Dermis microvascular lymphatic vessel endothelial cell (primary cell): ENCODE measurements around the gene MASP2. TPM values are rescaled to one million over a fixed set of nuclear protein-coding genes. Genes with fewer than 3 reads are reported as not detected.
"Not testable (repeated sequence)": the region's sequence is repeated elsewhere in the genome, so short reads cannot be mapped to it uniquely, and the experiment has no call there.

Source experiments
- DNase-seq, 2 donors: peaks; one replicate each; pipeline versions ENCODE4 v3.0.0 to v3.0.0-alpha.2; 2010; ENCODE audit warnings: low read depth in 2 of 2
- total RNA-seq: library from RNA; depleted of rRNA; stranded (reverse); fragments of >200 nt; gene quantifications from 2 replicates; pipeline ENCODE4 v1.2.1, GENCODE V29; 2014

MASP2 gene
- total RNA-seq, 1 donor from 2014 or later: not detected

DNA sequence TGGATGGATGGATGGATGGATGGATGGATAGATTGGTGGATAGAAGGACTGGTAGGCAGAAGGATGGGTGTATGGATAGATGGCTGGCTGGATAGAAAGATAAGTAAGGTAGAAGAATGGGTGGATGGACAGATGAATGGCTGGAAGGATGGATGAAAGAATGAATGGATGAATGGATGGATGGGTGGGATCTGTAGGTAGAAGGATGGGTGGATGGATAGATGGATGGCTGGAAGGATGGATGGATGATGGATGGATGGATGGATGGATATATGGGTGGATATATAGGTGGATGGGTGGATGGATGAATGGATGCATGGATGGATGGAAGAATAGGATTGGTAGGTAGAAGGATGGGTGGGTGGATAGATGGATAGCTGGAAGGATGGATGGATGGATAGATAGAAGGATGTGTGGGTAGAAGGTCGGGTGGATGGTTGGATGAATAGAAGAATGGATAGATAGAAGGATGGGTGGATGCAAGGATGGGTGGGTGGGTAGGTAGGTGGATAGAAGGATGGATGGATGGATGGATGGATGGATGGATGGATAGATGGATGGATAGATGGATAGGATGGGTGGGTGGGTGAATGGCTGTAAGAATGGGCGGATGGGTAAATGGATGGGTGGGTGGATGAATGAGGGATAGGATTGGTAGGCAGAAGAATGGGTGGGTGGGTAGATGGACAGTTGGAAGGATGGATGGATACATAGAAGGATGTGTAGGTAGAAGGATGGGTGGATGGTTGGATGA lies 7.5 kb downstream of the MASP2 start:
- no peak for DNase-seq

DNA sequence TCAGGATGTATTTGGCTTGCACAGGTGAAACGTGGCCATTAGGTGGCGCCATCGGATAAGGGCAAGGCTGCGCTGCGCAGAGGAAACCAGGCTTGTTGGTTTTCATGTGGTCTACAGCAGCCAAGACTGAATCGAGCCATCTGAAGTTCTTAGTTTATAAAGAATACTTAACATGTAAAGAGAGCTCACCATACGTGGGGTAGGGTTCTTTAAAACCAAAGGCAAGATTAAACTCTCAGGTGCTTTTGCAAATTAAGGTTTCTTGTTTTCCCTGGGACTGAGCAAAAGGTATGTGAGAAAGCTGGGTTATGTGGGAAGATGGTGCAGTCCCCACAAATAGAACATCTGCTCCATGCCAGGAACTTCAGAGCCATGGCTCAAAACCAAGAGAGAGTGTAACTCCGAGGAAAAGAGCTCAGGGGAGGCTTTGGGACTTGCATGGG lies 9.3 kb downstream of the MASP2 start:
- peak; percentile 70 to 85 for DNase-seq

DNA sequence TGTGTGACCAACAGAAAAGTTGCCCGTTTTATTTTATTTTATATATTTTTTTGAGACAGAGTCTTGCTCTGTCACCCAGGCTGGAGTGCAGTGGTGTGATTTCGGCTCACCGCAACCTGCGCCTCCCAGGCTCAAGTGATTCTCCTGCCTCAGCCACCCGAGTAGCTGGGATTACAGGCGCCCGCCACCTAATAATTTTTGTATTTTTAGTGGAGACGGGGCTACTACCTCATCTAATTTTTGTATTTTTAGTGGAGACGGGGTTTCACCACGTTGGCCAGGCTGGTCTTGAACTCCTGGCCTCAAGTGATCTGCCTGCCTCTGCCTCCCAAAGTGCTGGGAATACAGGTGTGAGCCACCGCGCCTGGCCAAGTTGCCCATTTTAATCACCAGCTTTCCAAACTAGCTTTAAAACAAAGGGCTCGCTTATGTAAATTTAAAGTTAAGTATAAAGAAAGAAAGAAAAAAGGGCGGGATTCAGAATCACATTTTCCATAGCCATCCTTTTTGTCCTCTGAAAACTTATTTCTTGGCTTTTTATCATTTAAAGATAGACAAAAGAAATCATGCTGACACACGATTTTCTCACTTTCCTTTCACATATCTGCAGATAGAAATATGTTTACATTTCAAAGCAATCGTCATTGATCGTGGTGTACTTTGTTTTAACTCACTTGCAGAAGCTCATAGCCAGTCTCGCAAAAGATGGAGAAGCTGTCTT lies 9.9 kb downstream of the MASP2 start:
- DNase-seq: not testable (repeated sequence)

DNA sequence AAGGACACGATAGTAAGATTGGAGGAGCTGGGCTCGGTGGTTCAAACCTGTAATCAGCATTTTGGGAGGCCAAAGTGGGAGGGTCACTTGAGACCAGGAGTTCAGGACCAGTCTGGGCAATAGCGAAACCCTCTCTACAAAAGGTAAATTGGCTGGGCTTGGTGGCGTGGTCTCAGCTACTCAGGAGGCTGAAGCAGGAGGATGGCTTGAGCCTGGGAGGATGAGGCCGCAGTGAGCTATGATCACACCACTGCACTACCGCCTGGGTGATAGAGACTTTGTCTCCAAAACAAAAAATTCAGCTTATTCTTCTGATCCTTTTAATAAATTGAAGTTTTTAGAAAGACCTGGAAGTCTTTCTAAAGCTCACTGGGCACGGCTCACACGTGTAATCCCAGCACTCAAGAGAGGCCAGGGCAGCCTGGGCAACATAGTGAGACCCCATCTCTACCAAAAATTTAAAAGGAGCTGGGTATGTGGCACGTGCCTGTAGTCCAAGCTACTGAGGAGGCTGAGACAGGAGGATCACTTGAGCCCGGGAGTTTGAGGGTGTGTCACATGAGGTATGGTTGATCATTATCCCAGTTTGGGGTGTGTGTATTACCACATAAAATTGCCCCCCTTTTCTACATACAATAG lies 15.3 kb downstream of the MASP2 start:
- no peak for DNase-seq

DNA sequence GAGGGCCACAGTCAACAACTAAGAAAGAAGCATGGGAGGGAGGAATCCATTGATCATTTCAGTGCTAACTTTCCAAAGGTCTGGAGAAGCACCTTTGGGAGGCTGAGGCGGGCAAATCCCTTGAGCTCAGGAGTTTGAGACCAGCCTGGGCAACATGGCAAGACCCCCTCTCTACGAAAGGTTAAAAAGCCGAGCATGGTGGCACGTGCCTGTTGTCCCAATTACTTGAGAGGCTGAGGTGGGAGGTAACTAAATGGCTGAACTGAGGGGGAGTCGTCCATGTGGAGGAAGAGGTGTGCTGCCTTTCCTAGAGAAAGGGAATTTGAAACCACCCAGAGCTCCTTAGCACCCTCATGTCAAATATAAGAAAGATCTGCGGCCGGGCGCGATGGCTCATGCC lies 16.2 kb downstream of the MASP2 start:
- DNase-seq: no peak

DNA sequence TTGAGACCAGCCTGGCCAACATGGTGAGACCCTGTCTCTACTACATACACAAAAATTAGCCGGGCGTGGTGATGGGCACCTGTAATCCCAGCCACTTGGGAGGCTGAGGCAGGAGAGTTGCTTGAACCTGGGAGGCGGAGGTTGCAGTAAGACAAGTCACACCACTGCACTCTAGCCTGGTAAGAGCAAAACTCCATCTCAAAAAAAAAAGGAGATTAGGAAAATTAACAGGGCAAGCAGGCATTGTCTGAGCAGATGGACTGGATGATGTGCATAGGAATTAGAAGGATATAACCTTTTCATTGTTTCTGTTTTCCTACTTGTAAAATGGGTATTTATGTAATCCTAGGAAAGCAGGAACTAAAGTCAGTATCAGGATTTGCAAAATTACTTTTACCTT lies 19.0 kb downstream of the MASP2 start:
- no peak for DNase-seq

DNA sequence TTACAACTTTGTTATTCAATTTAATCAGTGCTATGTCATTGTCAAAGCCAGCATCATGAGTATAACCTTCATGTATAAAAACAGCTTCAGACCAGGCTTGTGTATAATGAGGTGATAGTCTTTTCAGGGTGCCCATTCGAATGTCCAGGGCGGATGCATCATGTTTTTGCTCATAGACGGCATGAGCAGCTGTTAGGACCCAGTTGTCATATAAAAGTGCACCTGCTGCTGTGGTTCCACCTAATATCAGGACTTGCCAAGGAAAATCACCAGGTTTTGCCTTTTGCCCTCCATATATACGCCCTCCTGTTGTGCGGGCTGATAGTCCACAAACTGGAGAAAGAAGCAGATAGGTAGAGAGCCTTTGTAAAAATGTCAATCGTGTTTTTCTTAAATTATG lies 19.7 kb downstream of the MASP2 start:
- no peak for DNase-seq

DNA sequence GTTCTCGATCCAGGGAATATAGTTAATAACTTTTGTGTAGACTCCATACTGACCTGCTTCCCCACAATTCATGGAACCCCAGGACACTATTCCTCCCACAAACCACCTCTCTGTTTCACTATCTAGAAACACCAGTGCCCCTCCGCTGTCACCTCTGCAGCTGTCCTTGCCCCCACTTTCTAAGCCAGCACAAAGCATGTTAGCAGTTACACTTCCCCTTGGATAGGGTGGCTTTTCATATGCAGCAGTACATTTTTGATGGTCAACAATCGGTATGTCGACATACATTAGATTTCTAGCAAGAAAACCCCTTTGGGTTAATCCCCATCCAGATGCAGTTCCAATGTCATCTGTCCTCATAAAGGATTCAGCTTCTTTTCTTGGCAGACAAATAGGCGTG lies 20.1 kb downstream of the MASP2 start:
- DNase-seq: no peak

DNA sequence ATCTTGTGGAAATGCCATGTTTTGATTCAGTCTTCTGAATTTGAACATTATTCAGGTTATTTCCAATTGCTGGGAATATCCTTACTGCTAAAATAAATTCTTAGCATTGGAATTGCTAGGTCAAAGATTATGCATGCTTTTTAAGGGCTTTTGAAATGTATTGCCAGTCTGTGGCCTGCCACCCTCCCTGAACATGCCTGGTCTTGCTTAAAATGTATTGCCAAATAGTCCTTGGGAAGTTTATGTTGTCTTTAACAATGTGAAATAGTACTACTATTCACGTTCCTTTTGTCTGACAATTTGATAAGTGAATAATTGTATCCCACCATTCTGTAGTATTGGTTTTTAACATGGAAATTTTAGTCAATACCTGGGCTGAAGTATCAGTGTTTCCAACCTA lies 21.0 kb downstream of the MASP2 start:
- DNase-seq: no peak

DNA sequence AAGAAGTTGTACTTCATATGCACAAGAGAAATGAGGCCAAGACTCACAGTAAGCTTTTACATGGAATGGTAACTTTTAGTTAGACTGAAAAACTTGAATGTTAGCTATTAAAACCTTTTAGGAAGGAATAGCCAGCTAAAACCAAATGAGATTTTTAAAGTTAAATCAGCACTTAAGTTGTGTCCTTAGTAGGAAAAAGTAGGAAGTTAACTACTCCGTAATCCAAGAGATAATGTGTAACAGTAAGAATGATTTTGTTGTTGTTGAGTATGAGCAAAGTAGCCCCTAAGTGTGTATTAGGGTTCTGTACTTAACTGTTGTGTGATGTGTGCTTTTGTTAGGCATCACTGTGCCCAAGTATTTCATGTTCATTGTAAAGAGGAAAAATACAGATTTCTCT lies 21.4 kb downstream of the MASP2 start:
- no peak for DNase-seq

DNA sequence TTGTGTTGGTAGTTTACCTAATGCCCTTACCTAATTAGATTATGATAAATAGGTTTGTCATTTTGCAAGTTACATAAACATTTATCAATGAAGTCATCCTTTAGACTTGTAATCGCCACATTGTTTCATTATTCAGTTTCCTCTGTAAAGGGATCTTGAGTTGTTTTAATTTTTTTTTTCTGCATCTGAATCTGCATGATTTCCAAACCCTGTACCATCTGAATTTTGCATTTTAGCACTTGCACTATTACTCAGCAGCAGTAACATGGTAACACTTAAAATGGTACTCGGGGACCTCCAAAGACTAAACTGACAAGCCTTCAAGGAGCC lies 22.2 kb downstream of the MASP2 start:
- DNase-seq: no peak

DNA sequence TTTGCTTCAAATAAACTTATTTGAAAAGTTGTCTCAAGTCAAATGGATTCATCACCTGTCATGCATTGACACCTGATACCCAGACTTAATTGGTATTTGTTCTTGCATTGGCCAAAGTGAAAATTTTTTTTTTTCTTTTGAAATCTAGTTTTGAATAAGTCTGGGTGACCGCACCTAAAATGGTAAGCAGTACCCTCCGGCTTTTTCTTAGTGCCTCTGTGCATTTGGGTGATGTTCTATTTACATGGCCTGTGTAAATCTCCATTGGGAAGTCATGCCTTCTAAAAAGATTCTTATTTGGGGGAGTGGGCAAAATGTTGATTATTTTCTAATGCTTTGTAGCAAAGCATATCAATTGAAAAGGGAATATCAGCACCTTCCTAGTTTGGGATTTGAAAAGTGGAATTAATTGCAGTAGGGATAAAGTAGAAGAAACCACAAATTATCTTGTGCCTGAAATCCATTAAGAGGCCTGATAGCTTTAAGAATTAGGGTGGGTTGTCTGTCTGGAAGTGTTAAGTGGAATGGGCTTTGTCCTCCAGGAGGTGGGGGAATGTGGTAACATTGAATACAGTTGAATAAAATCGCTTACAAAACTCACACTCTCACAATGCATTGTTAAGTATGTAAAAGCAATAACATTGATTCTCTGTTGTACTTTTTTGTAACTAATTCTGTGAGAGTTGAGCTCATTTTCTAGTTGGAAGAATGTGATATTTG lies 22.7 kb downstream of the MASP2 start:
- no peak for DNase-seq

DNA sequence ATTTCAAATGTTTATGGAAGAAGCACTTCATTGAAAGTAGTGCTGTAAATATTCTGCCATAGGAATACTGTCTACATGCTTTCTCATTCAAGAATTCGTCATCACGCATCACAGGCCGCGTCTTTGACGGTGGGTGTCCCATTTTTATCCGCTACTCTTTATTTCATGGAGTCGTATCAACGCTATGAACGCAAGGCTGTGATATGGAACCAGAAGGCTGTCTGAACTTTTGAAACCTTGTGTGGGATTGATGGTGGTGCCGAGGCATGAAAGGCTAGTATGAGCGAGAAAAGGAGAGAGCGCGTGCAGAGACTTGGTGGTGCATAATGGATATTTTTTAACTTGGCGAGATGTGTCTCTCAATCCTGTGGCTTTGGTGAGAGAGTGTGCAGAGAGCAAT lies 23.8 kb downstream of the MASP2 start:
- no peak for DNase-seq

DNA sequence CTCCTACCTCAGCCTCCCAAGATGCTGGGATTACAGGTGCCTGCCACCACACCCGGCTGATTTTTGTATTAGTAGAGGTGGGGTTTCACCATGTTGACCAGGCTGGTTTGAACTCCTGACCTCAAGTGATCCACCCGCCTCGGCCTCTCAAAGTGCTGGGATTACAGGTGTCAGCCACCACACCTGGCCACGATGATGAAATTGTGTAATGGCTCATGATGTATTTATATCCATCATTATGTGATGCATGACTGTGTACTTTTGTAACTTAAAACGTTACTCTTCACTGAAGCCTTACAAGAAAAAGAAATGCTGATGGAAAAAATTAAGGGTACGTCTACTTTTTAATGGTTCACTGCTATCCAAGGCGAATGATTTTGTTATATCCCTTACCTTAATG lies 27.1 kb downstream of the MASP2 start:
- DNase-seq: no peak

DNA sequence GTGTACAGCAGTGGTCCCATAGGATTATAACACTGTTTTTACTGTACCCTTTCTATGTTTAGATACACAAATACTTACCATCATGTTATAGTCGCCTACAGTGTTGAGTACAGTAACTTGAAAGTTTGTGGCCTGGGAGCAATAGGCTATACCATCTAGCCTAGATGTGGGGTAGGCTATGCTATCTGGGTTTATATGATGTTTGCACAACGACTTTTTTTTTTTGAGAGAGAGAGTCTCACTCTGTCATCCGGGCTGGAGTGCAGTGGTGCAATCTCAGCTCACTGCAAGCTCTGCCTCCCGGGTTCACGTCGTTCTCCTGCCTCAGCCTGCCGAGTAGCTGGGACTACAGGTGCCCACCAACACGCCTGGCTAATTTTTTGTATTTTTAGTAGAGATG lies 27.7 kb downstream of the MASP2 start:
- not testable (repeated sequence) for DNase-seq

DNA sequence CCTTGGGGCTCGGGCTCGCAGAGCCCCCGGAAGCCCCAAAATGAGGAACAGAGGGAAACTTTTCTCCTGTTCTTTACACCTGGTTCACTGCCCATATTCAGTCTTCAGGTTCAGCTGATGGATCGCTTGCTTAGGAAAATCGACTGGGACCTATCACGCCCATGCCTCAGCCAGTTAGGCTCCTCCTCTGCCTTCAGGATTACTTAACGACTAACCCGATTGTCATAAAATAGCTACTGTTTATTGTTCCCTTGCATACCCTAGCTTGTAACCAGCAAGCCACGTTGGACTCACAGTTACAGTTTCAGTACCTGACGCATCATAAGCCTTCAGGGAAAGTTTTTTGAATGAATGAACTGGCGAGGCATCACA lies 33.9 kb downstream of the MASP2 start:
- DNase-seq: no peak

DNA sequence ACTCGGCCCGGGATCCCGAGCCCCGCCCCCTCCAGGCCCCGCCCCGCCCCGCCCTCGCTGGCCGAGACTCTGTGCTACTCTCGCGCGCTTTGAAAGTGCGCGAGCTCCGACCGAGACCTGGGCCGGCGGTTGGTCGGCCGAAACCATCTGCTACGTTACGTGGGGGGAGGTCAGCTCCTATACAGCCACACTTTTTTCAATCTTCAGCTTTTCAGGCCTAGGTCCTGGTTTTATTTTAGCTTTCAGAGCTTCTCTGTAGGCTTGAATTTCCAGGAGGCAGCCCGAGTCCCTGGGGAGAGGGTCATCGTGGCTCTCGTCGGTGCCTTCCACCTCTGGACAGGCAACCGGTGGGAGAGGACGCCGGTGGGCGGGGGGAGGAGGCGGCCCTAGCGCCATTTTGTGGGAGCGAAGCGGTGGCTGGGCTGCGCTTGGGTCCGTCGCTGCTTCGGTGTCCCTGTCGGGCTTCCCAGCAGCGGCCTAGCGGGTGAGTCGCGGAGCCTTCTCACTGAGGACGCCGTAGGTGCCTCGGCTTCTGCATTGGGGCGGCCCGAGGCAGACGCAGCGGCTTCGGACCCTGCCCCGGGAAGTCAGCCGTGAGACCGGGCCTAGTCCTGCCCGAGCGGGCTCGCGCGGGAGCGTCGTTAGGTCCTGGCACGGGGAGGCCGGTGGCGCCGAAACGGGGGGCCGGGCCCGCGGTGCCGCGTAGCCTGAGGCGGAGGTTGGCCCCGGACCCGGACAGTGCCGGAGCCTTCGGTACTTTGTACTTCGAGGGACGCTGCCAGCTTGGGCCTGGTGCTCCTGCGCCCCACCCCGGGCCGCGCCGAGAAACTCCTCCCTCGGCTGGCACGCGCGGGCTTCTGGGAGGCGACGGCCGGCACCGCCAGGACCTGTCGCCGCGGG lies 34.5 kb downstream of the MASP2 start, which contains the start of gene TARDBP:
TARDBP (plus strand) TSS at position 395 of the 900 bp plus-strand sequence. CDS start 1,074 bp downstream, outside the sequence.
- DNase-seq: peak; percentile 81 to 90

DNA sequence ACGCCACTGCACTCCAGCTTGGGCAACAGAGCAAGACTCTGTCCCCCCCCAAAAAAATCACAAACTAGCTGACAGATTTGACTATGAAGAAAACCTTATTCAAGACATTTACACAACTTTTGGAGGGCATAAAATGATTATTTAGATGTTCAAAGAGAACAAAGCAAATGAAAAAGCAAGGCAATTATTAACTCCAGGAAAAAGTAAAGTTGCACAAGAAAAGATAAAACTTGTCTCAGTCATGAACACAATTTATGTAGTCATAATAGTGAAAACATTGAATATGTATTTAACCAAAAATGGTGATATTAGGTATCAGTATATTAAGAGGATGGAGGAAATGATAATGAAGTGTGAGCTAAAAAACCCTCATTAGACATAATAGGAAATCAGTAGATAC lies 46.5 kb downstream of the MASP2 start:
- DNase-seq: no peak

DNA sequence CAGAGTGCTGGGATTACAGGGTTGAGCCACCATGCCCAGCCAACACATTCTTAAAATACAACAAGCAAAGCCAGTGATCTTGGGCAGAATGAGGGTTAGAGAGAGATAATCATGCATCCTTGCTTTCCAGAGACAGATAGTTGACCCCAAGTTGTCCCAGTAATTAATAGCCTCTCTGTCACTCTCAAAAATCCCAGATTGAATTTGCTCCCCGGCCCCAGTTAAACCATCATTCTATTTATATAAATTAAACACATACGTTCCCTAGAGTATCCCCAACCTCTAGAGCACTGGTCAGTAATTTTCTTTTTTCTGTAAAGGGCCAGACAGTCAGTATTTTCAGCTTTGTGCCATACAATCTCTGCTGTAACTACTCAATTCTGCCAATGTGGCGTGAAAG lies 50.9 kb downstream of the MASP2 start:
- DNase-seq: no peak

DNA sequence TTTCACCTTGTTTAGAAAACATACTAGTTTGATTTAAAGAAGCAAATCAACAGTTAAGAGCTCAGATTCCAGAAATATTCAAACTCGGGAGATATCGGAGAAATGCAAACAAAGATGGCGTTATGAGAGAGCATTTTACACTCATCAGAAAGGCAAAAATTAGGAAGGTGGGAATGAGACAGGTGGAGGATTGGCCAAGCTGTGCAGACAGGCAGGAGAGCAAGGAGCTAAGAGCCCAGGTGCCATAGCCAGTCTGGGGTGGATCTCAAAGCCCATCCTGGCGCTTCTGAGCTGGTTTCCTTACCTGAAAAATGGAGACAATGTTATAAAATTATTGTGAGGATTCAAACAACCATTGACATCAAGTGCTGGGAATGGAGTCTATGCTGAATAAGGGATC lies 54.2 kb downstream of the MASP2 start:
- DNase-seq: no peak

DNA sequence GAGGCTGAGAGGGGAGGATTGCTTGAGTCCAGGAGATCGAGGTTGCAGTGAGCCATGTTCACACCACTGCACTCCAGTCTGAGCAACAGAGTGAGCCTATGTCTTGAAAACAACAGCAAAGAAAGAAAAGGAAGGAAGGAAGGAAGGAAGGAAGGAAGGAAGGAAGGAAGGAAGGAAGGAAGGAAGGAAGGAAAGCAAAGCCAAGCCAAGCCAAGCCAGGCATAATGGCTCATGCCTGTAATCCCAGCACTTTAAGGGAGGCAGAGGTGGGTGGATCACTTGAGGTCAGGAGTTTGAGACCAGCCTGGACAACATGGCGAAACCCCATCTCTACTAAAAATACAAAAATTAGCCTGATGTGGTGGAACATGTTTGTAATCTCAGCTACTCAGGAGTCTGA lies 55.0 kb downstream of the MASP2 start:
- DNase-seq: not testable (repeated sequence)
